IPS-20b (cell line): Measurements from ENCODE around the gene UBE2L5.

Source experiments
- H3K27ac ChIP-seq: one replicate; pipeline ENCODE4 v1.5.1; 2013; ENCODE audit warnings: low read length
- H3K27me3 ChIP-seq: 2 replicates; pipeline ENCODE4 v1.6.1; 2013; ENCODE audit warnings: mild to moderate bottlenecking, low read length, inconsistent platforms; ENCODE audit not compliant: insufficient read depth
- H3K36me3 ChIP-seq: 2 replicates; pipeline ENCODE4 v1.6.1; 2013; ENCODE audit warnings: low read depth, mild to moderate bottlenecking, inconsistent platforms, low read length, moderate library complexity; ENCODE audit not compliant: insufficient read depth
- H3K4me1 ChIP-seq: 2 replicates; pipeline ENCODE4 v1.6.1; 2013; ENCODE audit warnings: mild to moderate bottlenecking, control low read depth, inconsistent platforms, low read length, moderate library complexity; ENCODE audit not compliant: insufficient read depth
- H3K4me3 ChIP-seq: 2 replicates; pipeline ENCODE4 v1.5.1; 2013; ENCODE audit warnings: mild to moderate bottlenecking, low read length, inconsistent platforms
- H3K9ac ChIP-seq: 2 replicates; pipeline ENCODE4 v1.6.1; 2013; ENCODE audit warnings: low read depth, mild to moderate bottlenecking, inconsistent platforms, low read length, moderate library complexity
- H3K9me3 ChIP-seq: 2 replicates; pipeline ENCODE4 v1.6.1; 2013; ENCODE audit warnings: mild to moderate bottlenecking, low read depth, low read length, inconsistent platforms; ENCODE audit not compliant: insufficient read depth

Gene UBE2L5

GRCh38 chr13:30422054-30422839 is at the start of gene UBE2L5:
Gene UBE2L5, plus strand, starts transcription at chr13:30422493. Its CDS starts 5,498 bp downstream, at chr13:30427991.
- Histone ChIP-seq H3K36me3 (no peaks in the 10 kb centered on the region), H3K27me3 (peaks cover 37% of the 10 kb centered on the region), H3K9me3 (no peaks in the 10 kb centered on the region), H3K4me3 (peak within 1 kb of the TSS; percentile 77), H3K27ac (peak within 1 kb of the TSS; percentile 46), H3K4me1 (peaks cover 4% of the 10 kb centered on the region; the same call in 1 of the 2 replicates), H3K9ac (peak within 1 kb of the TSS; percentile 80)

- Histone ChIP-seq H3K9me3 (no peaks in the 10 kb centered on the region), H3K4me3 (no peak overlapping the region), H3K4me1 (peaks cover 6% of the 10 kb centered on the region; the same call in 1 of the 2 replicates), H3K36me3 (no peaks in the 10 kb centered on the region), H3K27me3 (no peaks in the 10 kb centered on the region), H3K9ac (no peak overlapping the region), H3K27ac (no peak overlapping the region)
Observed at GRCh38 chr13:30373727-30374126, 48.6 kb upstream of the UBE2L5 start.

GRCh38 chr13:30375265-30375835 is 46.9 kb upstream of the UBE2L5 start:
- Histone ChIP-seq H3K4me3 (no peak overlapping the region), H3K27ac (no peak overlapping the region)

GRCh38 chr13:30376426-30377311 is 45.6 kb upstream of the UBE2L5 start:
- H3K27ac ChIP-seq, result no peak overlapping the region
- H3K9me3 ChIP-seq, result no peaks in the 10 kb centered on the region
- H3K4me1 ChIP-seq, result peaks cover 6% of the 10 kb centered on the region; the same call in 1 of the 2 replicates
- H3K4me3 ChIP-seq, result no peak overlapping the region
- H3K27me3 ChIP-seq, result no peaks in the 10 kb centered on the region
- H3K36me3 ChIP-seq, result no peaks in the 10 kb centered on the region
- no peak overlapping the region for H3K9ac ChIP-seq

More at GRCh38 chr13:30375265-30375835, 46.9 kb upstream of the UBE2L5 start:
- H3K36me3 ChIP-seq, result no peaks in the 10 kb centered on the region
- H3K9me3 ChIP-seq, result no peaks in the 10 kb centered on the region
- no peaks in the 10 kb centered on the region for H3K27me3 ChIP-seq
- H3K4me1 ChIP-seq, result peaks cover 6% of the 10 kb centered on the region; the same call in 1 of the 2 replicates
- H3K9ac ChIP-seq, result no peak overlapping the region

GRCh38 chr13:30377312-30377685 is 45.0 kb upstream of the UBE2L5 start:
- Histone ChIP-seq H3K4me3 (no peak overlapping the region), H3K9me3 (no peaks in the 10 kb centered on the region), H3K4me1 (peaks cover 6% of the 10 kb centered on the region; the same call in 1 of the 2 replicates), H3K36me3 (no peaks in the 10 kb centered on the region), H3K9ac (no peak overlapping the region), H3K27me3 (no peaks in the 10 kb centered on the region), H3K27ac (no peak overlapping the region)

GRCh38 chr13:30378191-30378590 is 44.1 kb upstream of the UBE2L5 start:
- Histone ChIP-seq H3K27ac (no peak overlapping the region), H3K9ac (no peak overlapping the region), H3K27me3 (no peaks in the 10 kb centered on the region)

GRCh38 chr13:30381049-30381448 is 41.2 kb upstream of the UBE2L5 start:
- no peak overlapping the region for H3K4me3 ChIP-seq
- H3K36me3 ChIP-seq, result no peaks in the 10 kb centered on the region
- peaks cover 6% of the 10 kb centered on the region; the same call in 1 of the 2 replicates for H3K4me1 ChIP-seq
- H3K9ac ChIP-seq, result no peak overlapping the region
- H3K9me3 ChIP-seq, result no peaks in the 10 kb centered on the region
- H3K27ac ChIP-seq, result no peak overlapping the region
- no peaks in the 10 kb centered on the region for H3K27me3 ChIP-seq

More at GRCh38 chr13:30378191-30378590, 44.1 kb upstream of the UBE2L5 start:
- Histone ChIP-seq H3K36me3 (no peaks in the 10 kb centered on the region), H3K4me3 (no peak overlapping the region), H3K9me3 (no peaks in the 10 kb centered on the region), H3K4me1 (peaks cover 6% of the 10 kb centered on the region; the same call in 1 of the 2 replicates)

GRCh38 chr13:30382836-30383525 is 39.3 kb upstream of the UBE2L5 start:
- Histone ChIP-seq H3K9ac (no peak overlapping the region), H3K4me1 (no peaks in the 10 kb centered on the region), H3K4me3 (no peak overlapping the region), H3K9me3 (no peaks in the 10 kb centered on the region), H3K27ac (no peak overlapping the region), H3K36me3 (no peaks in the 10 kb centered on the region), H3K27me3 (no peaks in the 10 kb centered on the region)

GRCh38 chr13:30388406-30389283 is 33.6 kb upstream of the UBE2L5 start:
- Histone ChIP-seq H3K9ac (no peak overlapping the region), H3K36me3 (no peaks in the 10 kb centered on the region), H3K9me3 (no peaks in the 10 kb centered on the region), H3K4me1 (peaks cover 2% of the 10 kb centered on the region; the same call in 1 of the 2 replicates), H3K27ac (no peak overlapping the region), H3K4me3 (no peak overlapping the region), H3K27me3 (no peaks in the 10 kb centered on the region)

GRCh38 chr13:30391956-30392680 is 30.2 kb upstream of the UBE2L5 start:
- peaks cover 8% of the 10 kb centered on the region for H3K4me1 ChIP-seq
- H3K4me3 ChIP-seq, result no peak overlapping the region
- H3K9ac ChIP-seq, result no peak overlapping the region
- no peaks in the 10 kb centered on the region; the same call in 1 of the 2 replicates for H3K27me3 ChIP-seq
- H3K27ac ChIP-seq, result no peak overlapping the region
- H3K9me3 ChIP-seq, result no peaks in the 10 kb centered on the region
- H3K36me3 ChIP-seq, result no peaks in the 10 kb centered on the region
